GM23248 (cell line): ENCODE data around the gene CCDC85C. TPM values are rescaled to one million over a fixed set of nuclear protein-coding genes. Genes with fewer than 3 reads are reported as not detected.

Experiments
- DNase-seq: peaks from one replicate; pipeline ENCODE4 v3.0.0-alpha.2; 2015
- H2AFZ ChIP-seq: fragments of 200-600 bp; sonication (generic); 2 replicates; pipeline ENCODE4 v1.6.1; 2016; ENCODE audit warnings: antibody characterized with exemption
- H3F3A ChIP-seq: fragments of 200-600 bp; sonication (generic); 2 replicates; pipeline ENCODE4 v1.6.1; 2016; ENCODE audit warnings: mild to moderate bottlenecking, antibody characterized with exemption, mixed run types; ENCODE audit not compliant: insufficient read depth
- H3K27ac ChIP-seq: fragments of 200-600 bp; sonication (generic); 2 replicates; pipeline ENCODE4 v1.5.1; 2016; ENCODE audit warnings: mild to moderate bottlenecking
- H3K27me3 ChIP-seq: fragments of 200-600 bp; sonication (generic); replicated peaks from 2 replicates; pipeline ENCODE4 v1.6.1; 2016; ENCODE audit warnings: mild to moderate bottlenecking; ENCODE audit not compliant: insufficient read depth
- H3K36me3 ChIP-seq: fragments of 200-600 bp; sonication (generic); 2 replicates; pipeline ENCODE4 v1.6.1; 2016; ENCODE audit warnings: low read depth, mild to moderate bottlenecking
- H3K4me1 ChIP-seq: fragments of 200-600 bp; sonication (generic); 2 replicates; pipeline ENCODE4 v1.6.1; 2016; ENCODE audit warnings: mild to moderate bottlenecking; ENCODE audit not compliant: insufficient read depth
- H3K4me2 ChIP-seq: fragments of 200-600 bp; sonication (generic); one replicate; pipeline ENCODE4 v1.6.1; 2016; ENCODE audit warnings: mild to moderate bottlenecking; ENCODE audit not compliant: unreplicated experiment
- H3K4me3 ChIP-seq: fragments of 200-600 bp; sonication (generic); 2 replicates; pipeline ENCODE4 v1.5.1; 2016; ENCODE audit warnings: mild to moderate bottlenecking
- H3K79me2 ChIP-seq: fragments of 200-600 bp; sonication (generic); 2 replicates; pipeline ENCODE4 v1.6.1; 2016; ENCODE audit warnings: mild to moderate bottlenecking; ENCODE audit not compliant: insufficient read depth
- H3K9ac ChIP-seq: fragments of 200-600 bp; sonication (generic); 2 replicates; pipeline ENCODE4 v1.6.1; 2016; ENCODE audit warnings: mild to moderate bottlenecking
- H3K9me2 ChIP-seq: fragments of 200-600 bp; sonication (generic); 2 replicates; pipeline ENCODE4 v1.6.1; 2016; ENCODE audit warnings: mixed run types, mild to moderate bottlenecking, moderate library complexity; ENCODE audit not compliant: insufficient read depth
- H3K9me3 ChIP-seq: fragments of 200-600 bp; sonication (generic); one replicate; pipeline ENCODE4 v1.6.1; 2017; ENCODE audit warnings: low read depth
- H4K20me1 ChIP-seq: fragments of 200-600 bp; sonication (generic); 2 replicates; pipeline ENCODE4 v1.6.0; 2016; ENCODE audit not compliant: insufficient read depth
- EZH2 ChIP-seq: fragments of 200-600 bp; sonication (generic); IDR thresholded peaks from 2 replicates; pipeline ENCODE4 v1.6.1; 2018; ENCODE audit warnings: antibody characterized with exemption, mild to moderate bottlenecking; ENCODE audit not compliant: insufficient read depth, poor library complexity, severe bottlenecking
- EZH2phosphoT487 ChIP-seq: fragments of 200-600 bp; sonication (generic); IDR thresholded peaks from 2 replicates; pipeline ENCODE4 v1.6.1; 2018; ENCODE audit warnings: antibody characterized with exemption, moderate library complexity, mild to moderate bottlenecking, low read depth; ENCODE audit not compliant: insufficient read depth
- WGBS, 2 experiments: methylation state at CpG; one replicate each; pipeline ENCODE4 v1.1.6; 2015 to 2017; ENCODE audit warnings: low lambda C conversion rate in 2 of 2, low coverage in 1 of 2; ENCODE audit errors: missing lambda C conversion rate in 2 of 2; 5-methylcytosine and 5-hydroxymethylcytosine counted together
- in situ Hi-C: fragments of 300-500 bp; cut with MboI; formaldehyde crosslinking; loops from 2 replicates; pipeline ENCODE4 v1.15.0; 2020
- polyA plus RNA-seq: library from polyadenylated mRNA; unstranded; fragments of >200 nt; fragmentation: Nextera tagmentation; extraction: Ambion mirVana; gene quantifications from 2 replicates; pipeline ENCODE4 v1.2.1, GENCODE V29; 2016
- total RNA-seq: library from RNA; depleted of rRNA; stranded (reverse); fragments of >200 nt; shearing (Covaris generic); gene quantifications from 2 replicates; pipeline ENCODE4 v1.2.3, GENCODE V29; 2014

Gene CCDC85C
- total and polyA plus RNA-seq, 2 experiments from 2014 or later, result 0.68 to 11.0 TPM

DNA sequence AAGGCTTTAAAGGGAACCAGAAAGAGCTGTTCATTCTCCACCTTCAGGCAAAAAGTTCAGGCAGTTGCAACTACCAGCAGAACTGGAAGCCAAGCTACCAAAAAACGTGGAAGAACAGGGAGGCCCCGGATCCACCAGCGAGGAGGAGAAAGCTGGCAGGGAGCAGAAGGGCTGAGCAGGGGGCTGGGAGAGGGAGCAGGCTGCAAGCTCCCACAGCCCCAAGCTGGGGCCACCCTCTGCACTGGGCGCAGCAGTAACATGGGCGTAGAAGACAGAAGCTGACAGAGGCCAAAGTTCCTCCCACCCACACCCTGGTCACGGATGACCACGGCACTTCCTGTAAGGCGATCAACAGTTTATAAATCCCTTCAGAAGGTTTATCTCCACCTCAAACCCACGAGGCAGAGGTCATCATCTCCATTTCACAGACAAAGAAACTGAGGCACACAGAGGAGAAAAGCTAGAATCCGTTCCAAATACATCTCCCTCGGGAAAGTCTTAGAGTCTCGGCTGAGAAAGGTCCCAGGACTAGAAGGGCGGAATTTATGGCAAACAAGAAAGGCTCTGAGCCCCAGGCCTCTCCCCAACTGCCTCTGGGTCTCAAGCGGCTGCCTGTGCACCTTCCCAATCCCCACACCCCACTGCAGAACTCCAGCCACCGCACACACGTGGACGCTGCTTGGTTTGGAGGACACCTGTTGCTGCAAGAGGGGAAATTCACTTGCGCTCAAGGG is 1.8 kb downstream of the CCDC85C start:
- Histone ChIP-seq H3K4me3 (peak overlapping the region; percentile 57), H3K27ac (no peak overlapping the region)

DNA sequence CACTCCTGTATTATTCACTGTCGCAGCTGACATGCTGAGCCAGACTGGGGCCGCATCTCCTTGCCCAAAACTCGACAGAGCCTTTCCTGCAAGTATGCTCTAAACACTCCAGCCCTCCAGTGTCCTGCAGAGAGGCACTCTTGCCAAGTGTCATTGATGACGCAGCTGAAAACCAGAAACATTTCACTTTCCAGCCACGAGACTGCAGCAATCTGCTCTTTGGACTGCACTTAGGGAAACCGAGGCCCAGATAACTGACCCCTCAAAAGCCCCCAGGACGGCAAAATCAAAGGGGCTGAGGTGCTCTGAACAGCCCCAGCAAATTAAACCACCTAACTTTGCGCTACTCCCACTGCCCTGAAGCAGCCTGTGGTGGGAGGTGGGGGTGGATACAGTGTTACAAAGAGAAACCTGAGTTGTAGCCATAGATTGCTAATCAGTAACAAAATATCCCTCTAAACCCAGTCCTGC is 2.6 kb downstream of the CCDC85C start:
- Histone ChIP-seq H2AFZ (no peak overlapping the region), H3K9me2 (no peaks in the 10 kb centered on the region), H3K4me1 (peaks cover 12% of the 10 kb centered on the region), H3K79me2 (peaks cover 24% of the 10 kb centered on the region), H3K9ac (no peak overlapping the region), H3K27ac (no peak overlapping the region), H3F3A (no peaks in the 10 kb centered on the region), H3K9me3 (no peaks in the 10 kb centered on the region), H3K36me3 (no peaks in the 10 kb centered on the region), H3K4me2 (peak overlapping the region; percentile 64), H3K4me3 (no peak overlapping the region; the same call in 1 of the 2 replicates), H4K20me1 (no peaks in the 10 kb centered on the region), H3K27me3 (no peaks in the 10 kb centered on the region)
- TF ChIP-seq EZH2phosphoT487 (no peak), EZH2 (no peak)
- in situ Hi-C loops, result no loop called here
- no peak for DNase-seq
- WGBS, 2 experiments, result 88 to 89% methylated on average over 8 of the region's 8 CpGs

More for the DNA sequence above, 1.8 kb downstream of the CCDC85C start:
- WGBS, 2 experiments, result 66 to 68% methylated on average over 18 of the region's 18 CpGs
- peak; percentile 45 for DNase-seq
- Histone ChIP-seq H3K27me3 (no peaks in the 10 kb centered on the region), H3F3A (no peaks in the 10 kb centered on the region), H3K79me2 (peaks cover 24% of the 10 kb centered on the region), H3K4me2 (peak overlapping the region; percentile 64), H3K36me3 (no peaks in the 10 kb centered on the region), H3K9me3 (no peaks in the 10 kb centered on the region), H4K20me1 (no peaks in the 10 kb centered on the region), H2AFZ (no peak overlapping the region), H3K9ac (no peak overlapping the region; the same call in 1 of the 2 replicates), H3K4me1 (peaks cover 12% of the 10 kb centered on the region), H3K9me2 (no peaks in the 10 kb centered on the region)
- no peak for TF ChIP-seq EZH2
- TF ChIP-seq EZH2phosphoT487, result no peak
- in situ Hi-C loops, result no loop called here

DNA sequence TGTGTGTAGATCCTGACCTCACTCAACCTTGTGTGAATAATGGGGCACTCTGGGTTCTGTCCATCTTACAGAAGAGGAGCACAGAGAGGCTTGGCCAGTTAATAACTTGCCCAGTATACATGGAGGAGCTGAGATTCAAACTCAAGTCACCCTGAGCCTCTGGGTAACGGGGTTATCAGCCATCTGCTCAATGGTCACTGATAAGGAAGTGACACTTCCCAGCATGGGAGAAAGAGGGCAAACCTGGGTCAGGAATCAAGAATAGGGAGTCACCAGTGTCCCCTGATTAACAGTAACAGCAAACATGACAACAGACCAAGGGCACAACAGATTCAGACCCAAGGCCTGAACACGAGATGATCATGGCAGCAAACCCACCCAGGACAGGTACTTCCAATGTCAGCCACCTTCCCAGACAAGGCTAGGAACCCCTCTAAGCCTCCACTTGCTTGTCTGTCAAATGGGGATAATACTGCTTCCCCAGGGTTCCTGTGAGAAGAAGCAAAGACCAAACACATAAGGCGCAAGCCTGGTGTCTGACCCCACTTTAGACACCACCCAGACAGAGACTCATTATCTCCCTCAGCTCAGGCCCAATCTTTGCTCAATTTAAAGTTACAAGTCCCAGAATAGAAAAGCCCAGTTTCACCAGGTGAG is 3.6 kb downstream of the CCDC85C start:
- Histone ChIP-seq H3K9me2 (no peaks in the 10 kb centered on the region), H3F3A (no peaks in the 10 kb centered on the region), H3K36me3 (no peaks in the 10 kb centered on the region), H3K4me3 (no peak overlapping the region), H3K4me2 (no peak overlapping the region), H3K9me3 (no peaks in the 10 kb centered on the region), H3K4me1 (peaks cover 8% of the 10 kb centered on the region; the same call in 1 of the 2 replicates), H4K20me1 (no peaks in the 10 kb centered on the region), H3K27ac (no peak overlapping the region), H2AFZ (no peak overlapping the region), H3K79me2 (peaks cover 24% of the 10 kb centered on the region), H3K27me3 (no peaks in the 10 kb centered on the region), H3K9ac (no peak overlapping the region)
- TF ChIP-seq EZH2 (no peak), EZH2phosphoT487 (no peak)
- in situ Hi-C loops, result no loop called here
- no peak for DNase-seq
- 83 to 85% methylated on average over 3 of the region's 3 CpGs for WGBS, 2 experiments

DNA sequence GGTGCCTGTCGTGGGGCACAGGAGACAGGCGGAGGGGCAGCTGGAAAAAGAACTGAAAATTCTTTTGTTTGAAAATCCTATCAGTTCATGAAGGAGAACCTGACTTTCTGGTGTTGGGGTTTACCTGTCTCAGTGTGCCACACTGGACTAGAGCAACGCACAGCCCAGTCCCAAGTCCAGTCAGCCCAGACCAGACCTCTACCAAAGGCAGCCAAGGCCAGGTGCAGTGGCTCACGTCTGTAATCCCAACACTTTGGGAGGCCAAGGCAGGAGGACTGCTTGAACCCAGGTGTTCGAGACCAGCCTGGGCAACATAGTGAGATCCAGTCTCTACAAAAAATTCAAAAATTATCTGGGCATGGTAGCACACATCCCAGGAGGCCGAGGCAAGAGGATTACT is 4.6 kb downstream of the CCDC85C start:
- Histone ChIP-seq H3K4me3 (no peak overlapping the region), H3F3A (no peaks in the 10 kb centered on the region), H3K36me3 (no peaks in the 10 kb centered on the region), H2AFZ (no peak overlapping the region), H3K9me2 (no peaks in the 10 kb centered on the region), H3K27me3 (no peaks in the 10 kb centered on the region), H3K4me1 (peaks cover 8% of the 10 kb centered on the region; the same call in 1 of the 2 replicates), H3K4me2 (no peak overlapping the region), H3K27ac (no peak overlapping the region), H4K20me1 (no peaks in the 10 kb centered on the region), H3K79me2 (peaks cover 24% of the 10 kb centered on the region), H3K9me3 (no peaks in the 10 kb centered on the region), H3K9ac (no peak overlapping the region)
- WGBS, 2 experiments, result 75 to 76% methylated on average over 6 of the region's 6 CpGs
- no peak for TF ChIP-seq EZH2phosphoT487
- TF ChIP-seq EZH2, result no peak
- in situ Hi-C loops, result no loop called here
- no peak for DNase-seq
